SK-N-MC (cell line): ENCODE results near the gene CCL16.

ENCODE experiments used
- DNase-seq: peaks from one replicate; pipeline ENCODE4 v3.0.0-alpha.2; 2011; ENCODE audit warnings: low read depth, low spot score
- H3K27ac ChIP-seq: fragments of 200-600 bp; sonication (generic); 2 replicates; pipeline ENCODE4 v1.5.1; 2016; ENCODE audit warnings: mixed run types
- H3K36me3 ChIP-seq: fragments of 200-600 bp; sonication (generic); 2 replicates; pipeline ENCODE4 v1.6.1; 2017; ENCODE audit warnings: antibody characterized with exemption, low read length, mixed read lengths; ENCODE audit not compliant: insufficient read depth
- H3K4me3 ChIP-seq: fragments of 200-600 bp; sonication (generic); 2 replicates; pipeline ENCODE4 v1.5.1; 2016
- H3K9ac ChIP-seq: fragments of 200-600 bp; sonication (generic); 2 replicates; pipeline ENCODE4 v1.8.0; 2017; ENCODE audit warnings: mixed run types, mixed read lengths; ENCODE audit not compliant: insufficient read length
- H3K9me3 ChIP-seq: fragments of 200-600 bp; sonication (generic); 2 replicates; pipeline ENCODE4 v1.6.1; 2017; ENCODE audit warnings: low read depth, mild to moderate bottlenecking, antibody characterized with exemption, low read length, moderate library complexity, mixed read lengths
- EZH2 ChIP-seq: fragments of 200-600 bp; sonication (generic); IDR thresholded peaks from one replicate; pipeline ENCODE4 v1.6.1; 2017; ENCODE audit warnings: antibody characterized with exemption
- FOXP2 ChIP-seq: optimal IDR thresholded peaks from 2 replicates; pipeline ENCODE3; 2011; ENCODE audit warnings: mild to moderate bottlenecking, moderate library complexity; ENCODE audit not compliant: insufficient read depth; ENCODE audit errors: extremely low read length, control extremely low read depth
- POLR2AphosphoS5 ChIP-seq: IDR thresholded peaks from 2 replicates; pipeline ENCODE4 v1.6.1; 2012; ENCODE audit warnings: mild to moderate bottlenecking, low read depth, low read length, borderline replicate concordance

The CCL16 gene

DNA sequence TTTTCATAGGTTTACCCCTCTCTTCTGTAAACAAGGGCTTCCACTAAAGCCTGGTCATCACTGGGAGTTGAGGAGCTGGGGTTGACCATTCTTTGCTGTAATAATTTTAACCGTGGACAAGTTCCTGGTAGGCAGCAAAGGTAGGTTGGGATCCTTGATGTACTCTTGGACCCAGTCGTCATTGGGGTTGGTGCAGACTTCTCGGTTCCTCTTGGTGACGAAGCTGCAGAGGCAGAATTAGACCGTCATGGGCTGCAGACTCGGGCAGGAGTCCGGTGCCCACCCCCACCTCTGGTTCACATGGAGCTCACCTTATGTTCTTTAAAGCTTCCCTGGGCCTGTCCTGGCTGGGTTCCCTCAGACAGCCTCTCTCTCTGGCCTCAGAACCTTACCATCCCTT lies 3.8 kb downstream of the CCL16 start:
- Histone ChIP-seq H3K4me3 (no peak overlapping the region), H3K36me3 (no peaks in the 10 kb centered on the region), H3K27ac (no peak overlapping the region), H3K9ac (no peak overlapping the region), H3K9me3 (no peaks in the 10 kb centered on the region)
- DNase-seq = no peak
- TF ChIP-seq EZH2 (no peak), FOXP2 (no peak), POLR2AphosphoS5 (no peak)

- H3K9me3 ChIP-seq = no peaks in the 10 kb centered on the region
- H3K36me3 ChIP-seq = no peaks in the 10 kb centered on the region
- H3K9ac ChIP-seq = no peak overlapping the region
- DNase-seq = no peak
- no peak overlapping the region for H3K27ac ChIP-seq
- TF ChIP-seq POLR2AphosphoS5 = no peak
- no peak for TF ChIP-seq FOXP2
- no peak overlapping the region for H3K4me3 ChIP-seq
Measured at GRCh38 chr17:35973333-35974260, 7.7 kb downstream of the CCL16 start.

DNA sequence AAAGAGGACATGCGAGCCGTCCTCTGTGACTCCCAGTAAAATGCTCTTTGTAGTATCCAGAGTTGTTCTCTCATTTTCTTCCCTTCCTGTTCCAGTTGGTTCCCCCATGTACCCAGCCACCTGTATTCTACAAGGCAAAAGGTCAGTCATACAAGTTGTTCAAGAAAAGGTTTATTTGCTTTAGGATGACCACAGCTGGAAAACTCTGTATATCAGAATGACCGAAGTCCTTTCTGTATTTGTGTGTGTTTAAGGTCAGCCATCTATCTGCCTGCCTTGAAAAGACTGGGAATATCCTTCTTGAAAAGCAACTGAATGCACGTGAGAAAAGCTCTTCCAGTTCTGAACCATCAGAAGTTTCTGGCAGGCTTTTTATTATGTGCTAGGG lies 8.4 kb downstream of the CCL16 start:
- H3K4me3 ChIP-seq = no peak overlapping the region

DNA sequence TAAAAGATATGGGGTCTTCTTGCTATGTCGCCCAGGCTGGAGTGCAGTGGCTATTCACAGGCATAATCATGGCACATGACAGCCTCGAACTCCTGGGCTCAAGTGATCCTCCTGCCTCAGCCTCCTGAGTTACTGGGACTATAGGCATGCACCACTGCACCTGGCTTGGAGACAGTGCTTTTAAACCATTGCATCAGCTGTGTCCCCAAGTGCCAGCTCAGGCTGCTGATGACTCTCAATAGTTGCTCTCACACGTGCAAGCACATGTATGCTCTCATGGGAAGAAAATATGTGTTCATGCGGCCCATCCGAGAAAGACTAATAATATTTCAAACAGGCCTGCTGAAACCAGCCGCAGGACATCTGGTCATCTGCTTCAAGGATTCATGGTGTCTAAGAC lies 8.8 kb downstream of the CCL16 start:
- Histone ChIP-seq H3K36me3 (no peaks in the 10 kb centered on the region), H3K27ac (no peak overlapping the region), H3K4me3 (no peak overlapping the region), H3K9me3 (no peaks in the 10 kb centered on the region), H3K9ac (no peak overlapping the region)
- TF ChIP-seq FOXP2 (no peak), POLR2AphosphoS5 (no peak)
- DNase-seq = no peak

More for the DNA sequence above, 8.4 kb downstream of the CCL16 start:
- Histone ChIP-seq H3K36me3 (no peaks in the 10 kb centered on the region), H3K9ac (no peak overlapping the region), H3K9me3 (no peaks in the 10 kb centered on the region), H3K27ac (no peak overlapping the region)
- DNase-seq = no peak
- TF ChIP-seq EZH2 = no peak
- no peak for TF ChIP-seq FOXP2

DNA sequence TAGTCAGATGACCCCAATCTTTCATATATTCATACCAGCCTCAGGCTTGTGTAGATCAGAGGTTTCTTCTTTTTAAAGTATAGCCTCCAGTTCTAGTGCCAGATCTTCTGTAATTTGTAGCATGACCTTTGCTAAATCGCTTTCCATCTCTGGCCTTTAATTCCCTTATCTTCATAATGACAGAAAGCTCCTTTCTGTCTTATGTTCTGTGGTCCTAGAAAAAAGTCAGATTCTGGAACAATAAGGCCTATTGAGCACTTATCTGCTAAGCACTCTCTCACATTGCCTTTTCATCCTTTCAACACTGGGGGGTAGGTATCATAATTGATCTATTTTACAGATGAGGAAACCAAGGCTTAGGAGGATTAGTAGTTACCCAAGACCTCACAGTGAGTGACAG lies 9.2 kb downstream of the CCL16 start:
- no peak overlapping the region for H3K9ac ChIP-seq
- no peak for DNase-seq
- H3K4me3 ChIP-seq = no peak overlapping the region
- no peaks in the 10 kb centered on the region for H3K36me3 ChIP-seq
- H3K27ac ChIP-seq = no peak overlapping the region
- TF ChIP-seq POLR2AphosphoS5 = no peak
- H3K9me3 ChIP-seq = no peaks in the 10 kb centered on the region

DNA sequence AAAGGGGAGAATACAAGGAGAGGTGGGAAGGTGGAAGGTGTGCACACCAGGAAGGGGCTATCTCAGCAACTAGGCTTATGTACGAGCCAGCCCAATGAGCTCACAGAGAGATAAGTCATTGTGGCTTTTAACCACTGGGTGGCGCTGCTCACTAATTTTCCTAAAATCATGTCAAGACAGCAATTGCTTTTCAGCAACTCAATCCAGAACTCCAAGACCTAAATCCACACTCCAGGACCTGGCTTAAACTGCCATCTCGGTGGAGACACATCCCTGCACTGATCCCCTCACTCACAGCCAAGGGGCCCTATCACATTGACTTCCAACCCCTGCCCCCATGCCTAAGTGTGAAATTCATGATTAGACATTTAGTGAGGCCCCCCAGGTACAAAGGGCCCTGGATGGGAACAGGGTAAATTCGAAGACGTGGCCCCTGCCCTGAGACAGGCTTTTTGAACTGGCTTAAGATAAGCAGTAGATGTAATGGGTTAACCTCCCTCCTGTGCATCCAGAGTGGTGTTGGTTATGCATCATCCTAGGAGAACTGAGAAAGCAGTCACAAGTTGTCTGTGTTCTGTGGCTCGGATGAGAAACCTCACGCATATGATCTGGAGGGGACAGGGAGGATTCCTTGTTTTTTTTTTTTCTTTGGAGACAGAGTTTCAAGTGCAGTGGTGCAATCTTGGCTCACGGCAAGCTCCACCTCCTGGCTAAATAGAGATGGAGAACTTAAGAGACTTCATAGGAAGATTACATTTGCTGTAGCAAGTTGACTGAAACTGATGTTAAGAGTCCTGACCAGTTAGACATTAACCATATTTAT lies 11.5 kb downstream of the CCL16 start:
- Histone ChIP-seq H3K36me3 (no peaks in the 10 kb centered on the region), H3K9ac (no peak overlapping the region), H3K9me3 (no peaks in the 10 kb centered on the region), H3K27ac (no peak overlapping the region), H3K4me3 (no peak overlapping the region)
- peak; percentile 65 for DNase-seq
- no peak for TF ChIP-seq FOXP2
- no peak for TF ChIP-seq POLR2AphosphoS5
- no peak for TF ChIP-seq EZH2

- no peak for DNase-seq
- Histone ChIP-seq H3K36me3 (no peaks in the 10 kb centered on the region), H3K4me3 (no peak overlapping the region), H3K9ac (no peak overlapping the region), H3K27ac (no peak overlapping the region), H3K9me3 (no peaks in the 10 kb centered on the region)
- TF ChIP-seq POLR2AphosphoS5 (no peak), FOXP2 (no peak), EZH2 (no peak)
Measured at GRCh38 chr17:35968520-35969054, 12.7 kb downstream of the CCL16 start.

GRCh38 chr17:35965272-35965671 lies 16.0 kb downstream of the CCL16 start:
- no peak for DNase-seq
- no peaks in the 10 kb centered on the region for H3K9me3 ChIP-seq
- TF ChIP-seq POLR2AphosphoS5 = no peak
- TF ChIP-seq FOXP2 = no peak
- no peak for TF ChIP-seq EZH2
- no peak overlapping the region for H3K9ac ChIP-seq
- no peaks in the 10 kb centered on the region for H3K36me3 ChIP-seq
- H3K27ac ChIP-seq = no peak overlapping the region
- no peak overlapping the region for H3K4me3 ChIP-seq
